ENCODE data around the gene BTG1.

Gene BTG1

GRCh38 chr12:92139634-92140150 is 6.0 kb downstream of the BTG1 start:
- Histone ChIP-seq H3K9ac (ENCODE audit: low read depth, low read length) (peak overlapping the region; percentile 97), H3K9me3 (ENCODE audit: insufficient read depth, low read length, severe bottlenecking) (no peaks in the 10 kb centered on the region), H3K4me3 (ENCODE audit: low read depth in 1 of 2, low read length in 2 of 2) (peak overlapping the region; percentile 66 to 84), H3K79me2 (ENCODE audit: insufficient read depth, low read length) (peaks cover 100% of the 10 kb centered on the region), H3K4me2 (ENCODE audit: insufficient read depth, low read length) (peak overlapping the region; percentile 63), H2AFZ (ENCODE audit: low read depth, low read length) (no peak overlapping the region), H3K27me3 (ENCODE audit: insufficient read depth, low read length, poor library complexity) (no peaks in the 10 kb centered on the region), H4K20me1 (ENCODE audit: insufficient read depth, low read length) (peaks cover 96% of the 10 kb centered on the region), H3K36me3 (ENCODE audit: insufficient read depth, low read length) (peaks cover 76% of the 10 kb centered on the region), H3K4me1 (ENCODE audit: insufficient read depth, low read length) (peaks cover 92% of the 10 kb centered on the region), H3K27ac (ENCODE audit: low read length) (peak overlapping the region; percentile 60)
- ATAC-seq (ENCODE audit: insufficient read depth, low read depth), result no peak
- TF ChIP-seq CTCF (IDR thresholded peaks at IDR 0.05; ENCODE audit: borderline replicate concordance, extremely low read depth, low read length, poor library complexity, severe bottlenecking), result no peak
- no peak for TF ChIP-seq EZH2 (IDR thresholded peaks at IDR 0.05; ENCODE audit: borderline replicate concordance, low read depth, low read length, severe bottlenecking)
- no peak for DNase-seq

- Histone ChIP-seq H4K20me1 (ENCODE audit: insufficient read depth, low read length) (peaks cover 96% of the 10 kb centered on the region), H3K27ac (ENCODE audit: low read length) (peak overlapping the region; percentile 70), H3K4me3 (ENCODE audit: low read depth in 1 of 2, low read length in 2 of 2) (peak overlapping the region; percentile 4 to 66; a peak in 3 of 4 replicates), H3K9ac (ENCODE audit: low read depth, low read length) (peak overlapping the region; percentile 97), H2AFZ (ENCODE audit: low read depth, low read length) (no peak overlapping the region), H3K79me2 (ENCODE audit: insufficient read depth, low read length) (peaks cover 100% of the 10 kb centered on the region), H3K9me3 (ENCODE audit: insufficient read depth, low read length, severe bottlenecking) (no peaks in the 10 kb centered on the region), H3K4me1 (ENCODE audit: insufficient read depth, low read length) (peaks cover 100% of the 10 kb centered on the region), H3K27me3 (ENCODE audit: insufficient read depth, low read length, poor library complexity) (no peaks in the 10 kb centered on the region), H3K4me2 (ENCODE audit: insufficient read depth, low read length) (peak overlapping the region; percentile 63), H3K36me3 (ENCODE audit: insufficient read depth, low read length) (peaks cover 70% of the 10 kb centered on the region)
- no peak for ATAC-seq (ENCODE audit: insufficient read depth, low read depth)
- DNase-seq, result no peak
- TF ChIP-seq EZH2 (IDR thresholded peaks at IDR 0.05; ENCODE audit: borderline replicate concordance, low read depth, low read length, severe bottlenecking) (no peak), CTCF (IDR thresholded peaks at IDR 0.05; ENCODE audit: borderline replicate concordance, extremely low read depth, low read length, poor library complexity, severe bottlenecking) (no peak)
Measured at GRCh38 chr12:92138626-92139025, 7.0 kb downstream of the BTG1 start.

GRCh38 chr12:92138144-92138543 is 7.5 kb downstream of the BTG1 start:
- H3K4me1 ChIP-seq (ENCODE audit: insufficient read depth, low read length), result peaks cover 100% of the 10 kb centered on the region
- peak overlapping the region; percentile 70 for H3K27ac ChIP-seq (ENCODE audit: low read length)
- no peak overlapping the region for H2AFZ ChIP-seq (ENCODE audit: low read depth, low read length)
- peak overlapping the region; percentile 63 for H3K4me2 ChIP-seq (ENCODE audit: insufficient read depth, low read length)
- H3K79me2 ChIP-seq (ENCODE audit: insufficient read depth, low read length), result peaks cover 100% of the 10 kb centered on the region
- peak overlapping the region; percentile 4 to 66; a peak in 3 of 4 replicates for H3K4me3 ChIP-seq (ENCODE audit: low read depth in 1 of 2, low read length in 2 of 2)
- H4K20me1 ChIP-seq (ENCODE audit: insufficient read depth, low read length), result peaks cover 95% of the 10 kb centered on the region
- TF ChIP-seq CTCF (IDR thresholded peaks at IDR 0.05; ENCODE audit: borderline replicate concordance, extremely low read depth, low read length, poor library complexity, severe bottlenecking) (no peak), EZH2 (IDR thresholded peaks at IDR 0.05; ENCODE audit: borderline replicate concordance, low read depth, low read length, severe bottlenecking) (no peak)
- peak overlapping the region; percentile 97 for H3K9ac ChIP-seq (ENCODE audit: low read depth, low read length)
- H3K27me3 ChIP-seq (ENCODE audit: insufficient read depth, low read length, poor library complexity), result no peaks in the 10 kb centered on the region
- no peak for ATAC-seq (ENCODE audit: insufficient read depth, low read depth)
- peaks cover 67% of the 10 kb centered on the region for H3K36me3 ChIP-seq (ENCODE audit: insufficient read depth, low read length)
- no peak for DNase-seq
- H3K9me3 ChIP-seq (ENCODE audit: insufficient read depth, low read length, severe bottlenecking), result no peaks in the 10 kb centered on the region

Data from DND-41 (cell line).